Transverse colon (tissue), 4 donors: ENCODE data around the gene SRP68. TPM values are rescaled to one million over a fixed set of nuclear protein-coding genes. Genes with fewer than 3 reads are reported as not detected.

Experiments used
- DNase-seq: peaks from one replicate; pipeline ENCODE4 v3.0.0-alpha.2; 2019
- H3K27ac ChIP-seq, 4 donors: fragments of 200-600 bp; sonication (generic); 2 replicates each; pipeline ENCODE4 v1.5.1; 2016 to 2018; ENCODE audit warnings: inconsistent platforms in 4 of 4
- H3K27me3 ChIP-seq: fragments of 200-600 bp; sonication (generic); 2 replicates; pipeline ENCODE4 v1.5.1; 2017; ENCODE audit warnings: inconsistent platforms
- H3K36me3 ChIP-seq, 4 donors: fragments of 200-600 bp; sonication (generic); 2 replicates each; pipeline ENCODE4 v1.5.1; 2017 to 2019; ENCODE audit warnings: inconsistent platforms in 4 of 4
- H3K4me1 ChIP-seq, 4 donors: fragments of 200-600 bp; sonication (generic); 2 replicates each; pipeline ENCODE4 v1.5.1; 2017 to 2020; ENCODE audit warnings: inconsistent platforms in 4 of 4
- H3K4me3 ChIP-seq, 4 donors: fragments of 200-600 bp; sonication (generic); 1 replicate in 1 of 4; 2 replicates in 3 of 4; pipeline versions ENCODE4 v1.5.1 to v1.6.1; 2017 to 2019; ENCODE audit warnings: inconsistent platforms in 4 of 4
- H3K9me3 ChIP-seq, 2 donors: fragments of 200-600 bp; sonication (generic); 2 replicates each; pipeline ENCODE4 v1.5.1; 2017 to 2019; ENCODE audit warnings: inconsistent platforms in 2 of 2
- CTCF ChIP-seq, 5 experiments: fragments of 200-600 bp in 3 of 5; fragments of 450-650 bp in 2 of 5; sonication (generic) in 3 of 5; IDR thresholded peaks; 1 replicate in 2 of 5; 2 replicates in 3 of 5; pipeline ENCODE4 v1.5.1; 2016 to 2017; ENCODE audit warnings: antibody characterized with exemption in 5 of 5, inconsistent platforms in 3 of 5, mild to moderate bottlenecking in 2 of 5, moderate library complexity in 1 of 5
- EP300 ChIP-seq: sonication (generic); formaldehyde crosslinking; IDR thresholded peaks from one replicate; pipeline ENCODE4 v1.6.1; 2017; ENCODE audit warnings: antibody characterized with exemption, low read depth
- POLR2A ChIP-seq: fragments of 450-650 bp; IDR thresholded peaks from one replicate; pipeline ENCODE4 v1.6.1; 2016; ENCODE audit warnings: antibody characterized with exemption, mild to moderate bottlenecking, moderate library complexity
- POLR2AphosphoS5 ChIP-seq, 3 donors: sonication (generic); formaldehyde crosslinking; IDR thresholded peaks; one replicate each; pipeline ENCODE4 v1.6.1; 2016; ENCODE audit warnings: antibody characterized with exemption in 3 of 3
- WGBS, 2 donors: methylation state at CpG; one replicate each; pipeline ENCODE4 v1.1.5; 2018; ENCODE audit warnings: low coverage in 1 of 2; 5-methylcytosine and 5-hydroxymethylcytosine counted together
- in situ Hi-C, 4 donors: fragments of 200-750 bp; cut with MboI; loops; one replicate each; pipeline versions ENCODE4 v1.15.0 to v1.15.1; 2017; ENCODE audit warnings: low sequenced_read_pairs in 3 of 4, low pct_ligation_motif_present in 1 of 4, low pct_unique_long_range_greater_than_20kb in 1 of 4
- intact Hi-C: fragments of 100-400 bp; cut with DNase I; formaldehyde crosslinking; loops from one replicate; pipeline ENCODE4 v1.15.1; 2023; ENCODE audit warnings: low total_unique reads
- total RNA-seq, 4 donors: library from RNA; depleted of rRNA; stranded (reverse); fragments of >200 nt; gene quantifications; one replicate each; pipeline ENCODE4 v1.1.0, GENCODE V29; 2016

Gene SRP68
- total RNA-seq, 4 donors from 2014 or later: 11.6 to 44.8 (median 30.4) TPM

GRCh38 chr17:76033139-76033538 is 39.2 kb downstream of the SRP68 start:
- peak overlapping the region; percentile 24 to 90 (median 80) for H3K27ac ChIP-seq
- TF ChIP-seq POLR2A: no peak
- TF ChIP-seq POLR2AphosphoS5 (IDR thresholded peaks at IDR 0.05): no peak
- TF ChIP-seq CTCF (IDR thresholded peaks at IDR 0.05): no peak
- in situ Hi-C loops (no loop called here), intact Hi-C loops (no loop called here)
- H3K9me3 ChIP-seq: no peaks in the 10 kb centered on the region
- 98% methylated on average over 6 of the region's 6 CpGs; no CpG with 5 or more reads in 1 of the 2 donors for WGBS, 2 donors
- no peak overlapping the region for H3K4me3 ChIP-seq
- no peaks in the 10 kb centered on the region for H3K36me3 ChIP-seq
- no peaks in the 10 kb centered on the region for H3K27me3 ChIP-seq
- DNase-seq: no peak
- peaks cover 13 to 39% (median 28%) of the 10 kb centered on the region in 4 donors for H3K4me1 ChIP-seq

GRCh38 chr17:76032780-76033108 is 39.6 kb downstream of the SRP68 start:
- TF ChIP-seq EP300: no peak
- TF ChIP-seq POLR2A: no peak
- no peak for TF ChIP-seq POLR2AphosphoS5 (IDR thresholded peaks at IDR 0.05)
- TF ChIP-seq CTCF (IDR thresholded peaks at IDR 0.05): no peak
- H3K9me3 ChIP-seq: no peaks in the 10 kb centered on the region
- no peak overlapping the region for H3K4me3 ChIP-seq
- H3K4me1 ChIP-seq: peaks cover 13 to 43% (median 30%) of the 10 kb centered on the region in 4 donors
- WGBS, 2 donors: 96 to 100% methylated on average over 2 to 5 of the region's 5 CpGs
- H3K27me3 ChIP-seq: no peaks in the 10 kb centered on the region
- in situ Hi-C loops: no loop called here
- no peak for DNase-seq
- peak overlapping the region; percentile 24 to 90 (median 80) for H3K27ac ChIP-seq
- no peaks in the 10 kb centered on the region for H3K36me3 ChIP-seq
- intact Hi-C loops: no loop called here

- 69 to 70% methylated on average over 4 to 20 of the region's 20 CpGs for WGBS, 2 donors
- no peak for DNase-seq
- in situ Hi-C loops (no loop called here), intact Hi-C loops (no loop called here)
- no peaks in the 10 kb centered on the region for H3K27me3 ChIP-seq
- peaks cover 10 to 43% (median 31%) of the 10 kb centered on the region in 4 donors for H3K4me1 ChIP-seq
- H3K36me3 ChIP-seq: no peaks in the 10 kb centered on the region
- no peak overlapping the region for H3K4me3 ChIP-seq
- peak overlapping the region in 2 of 4 donors; percentile 81 to 90 for H3K27ac ChIP-seq
- TF ChIP-seq POLR2A (no peak), CTCF (IDR thresholded peaks at IDR 0.05) (peak in 4 of 5 experiments; percentile 13 to 35 (median 20)), EP300 (no peak), POLR2AphosphoS5 (IDR thresholded peaks at IDR 0.05) (no peak)
- no peaks in the 10 kb centered on the region for H3K9me3 ChIP-seq
Observed at GRCh38 chr17:76032073-76032779, 40.1 kb downstream of the SRP68 start.

- peak; percentile 90 for DNase-seq
- peak within 1 kb of the TSS; percentile 79 to 87 (median 82) for H3K27ac ChIP-seq
- peaks cover 8 to 45% (median 30%) of the 10 kb centered on the region in 4 donors for H3K4me1 ChIP-seq
- in situ Hi-C loops (no loop called here), intact Hi-C loops (no loop called here)
- 60 to 63% methylated on average over 1 to 24 of the region's 24 CpGs for WGBS, 2 donors
- TF ChIP-seq POLR2A: peak; percentile 74
- TF ChIP-seq POLR2AphosphoS5 (IDR thresholded peaks at IDR 0.05): peak; percentile 66 to 83 (median 76)
- no peak for TF ChIP-seq EP300
- no peak for TF ChIP-seq CTCF (IDR thresholded peaks at IDR 0.05)
- H3K4me3 ChIP-seq: peak within 1 kb of the TSS in 3 of 4 donors; percentile 34 to 45 (median 44)
- no peaks in the 10 kb centered on the region for H3K27me3 ChIP-seq
- no peaks in the 10 kb centered on the region for H3K9me3 ChIP-seq
- H3K36me3 ChIP-seq: no peaks in the 10 kb centered on the region
Observed at GRCh38 chr17:76027159-76027839, 45.0 kb downstream of the SRP68 start, which contains the start of gene EVPL. Gene EVPL (minus strand): TSS chr17:76027306. CDS start chr17:76027198, 108 bp downstream.
